ENCODE data around the gene CACNA2D4. TPM values are rescaled to one million over a fixed set of nuclear protein-coding genes. Genes with fewer than 3 reads are reported as not detected.

The CACNA2D4 gene
- total and polyA plus RNA-seq, 2 of the 13 experiments (the other 11 are each of a cell fraction or from before 2014, with no cell fraction given), result 14.2 to 136 TPM

DNA sequence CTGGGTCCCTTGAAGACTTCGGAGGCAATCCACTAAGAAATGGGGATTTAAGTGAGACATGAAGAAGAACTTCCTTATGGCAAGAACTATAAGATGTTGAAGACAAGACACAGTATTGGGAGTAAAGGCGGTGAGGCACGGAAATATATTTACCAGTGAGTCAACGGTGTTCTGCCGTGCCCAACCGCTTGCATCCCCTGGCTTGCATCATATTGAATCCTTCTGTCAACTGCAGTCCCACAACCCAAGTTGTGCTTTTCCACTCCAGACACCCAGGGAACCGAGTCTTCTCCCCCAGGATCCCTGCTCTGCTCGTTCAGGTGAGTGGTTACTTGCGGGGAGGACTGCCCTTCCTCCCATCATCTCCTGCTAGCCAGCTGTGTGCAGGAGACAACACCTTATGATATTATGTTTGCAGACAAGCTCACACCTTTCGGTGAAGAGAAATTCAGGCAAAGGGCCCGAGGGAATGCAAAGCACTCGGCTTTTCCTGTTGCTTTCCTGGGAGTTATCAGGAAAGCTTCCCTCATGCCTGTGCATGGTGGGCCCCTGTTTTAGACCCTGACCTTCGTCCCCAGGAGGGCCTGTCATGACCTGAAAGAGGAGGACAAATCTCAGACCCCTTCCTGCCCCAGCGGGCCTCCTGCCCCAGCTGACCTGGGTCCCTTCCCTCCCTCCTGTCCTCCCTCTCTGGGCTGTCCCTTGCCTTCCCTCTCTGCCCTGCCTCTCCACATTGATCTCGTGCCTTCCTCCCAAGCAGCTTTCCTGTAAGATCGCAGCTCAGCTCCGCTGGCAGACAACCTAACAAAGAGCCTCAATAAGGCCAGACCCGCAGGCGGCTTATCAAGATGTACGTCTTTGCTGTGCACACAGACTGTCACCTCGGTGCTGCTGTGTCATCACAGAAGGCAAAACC lies 102.4 kb downstream of the CACNA2D4 start (continued):
- TF ChIP-seq, protein P1, sequence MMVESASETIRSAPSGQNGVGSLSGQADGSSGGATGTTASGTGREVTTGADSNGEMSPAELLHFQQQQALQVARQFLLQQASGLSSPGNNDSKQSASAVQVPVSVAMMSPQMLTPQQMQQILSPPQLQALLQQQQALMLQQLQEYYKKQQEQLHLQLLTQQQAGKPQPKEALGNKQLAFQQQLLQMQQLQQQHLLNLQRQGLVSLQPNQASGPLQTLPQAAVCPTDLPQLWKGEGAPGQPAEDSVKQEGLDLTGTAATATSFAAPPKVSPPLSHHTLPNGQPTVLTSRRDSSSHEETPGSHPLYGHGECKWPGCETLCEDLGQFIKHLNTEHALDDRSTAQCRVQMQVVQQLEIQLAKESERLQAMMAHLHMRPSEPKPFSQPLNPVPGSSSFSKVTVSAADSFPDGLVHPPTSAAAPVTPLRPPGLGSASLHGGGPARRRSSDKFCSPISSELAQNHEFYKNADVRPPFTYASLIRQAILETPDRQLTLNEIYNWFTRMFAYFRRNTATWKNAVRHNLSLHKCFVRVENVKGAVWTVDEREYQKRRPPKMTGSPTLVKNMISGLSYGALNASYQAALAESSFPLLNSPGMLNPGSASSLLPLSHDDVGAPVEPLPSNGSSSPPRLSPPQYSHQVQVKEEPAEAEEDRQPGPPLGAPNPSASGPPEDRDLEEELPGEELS (CRISPR knock-in tag; IDR thresholded peaks at IDR 0.05), result peak; percentile 59; the same call in 1 of the 2 replicates
- TF ChIP-seq GTF3A (CRISPR knock-in tag; conservative IDR thresholded peaks at IDR 0.05) (no peak), SAP130 (CRISPR knock-in tag; IDR thresholded peaks at IDR 0.05; ENCODE audit: low read depth) (peak; percentile 44; the same call in 1 of the 2 replicates), ZNF263 (CRISPR knock-in tag; IDR thresholded peaks at IDR 0.05) (peak; percentile 82), SALL1 (CRISPR knock-in tag; IDR thresholded peaks at IDR 0.05) (peak; percentile 60), ZNF510 (CRISPR knock-in tag; IDR thresholded peaks at IDR 0.05; ENCODE audit: low read depth) (0 out of 2 replicates have a peak, but pooled peaks have one; percentile 57), ZZZ3 (CRISPR knock-in tag; IDR thresholded peaks at IDR 0.05; ENCODE audit: borderline replicate concordance) (0 out of 2 replicates have a peak, but pooled peaks have one; percentile 38), NR2F6 (IDR thresholded peaks at IDR 0.05) (peak; percentile 83), NR2F6 (CRISPR knock-in tag; IDR thresholded peaks at IDR 0.05) (peak; percentile 75), ZSCAN25 (CRISPR knock-in tag; IDR thresholded peaks at IDR 0.05) (0 out of 2 replicates have a peak, but pooled peaks have one; percentile 31)
- TF ChIP-seq, protein P2, sequence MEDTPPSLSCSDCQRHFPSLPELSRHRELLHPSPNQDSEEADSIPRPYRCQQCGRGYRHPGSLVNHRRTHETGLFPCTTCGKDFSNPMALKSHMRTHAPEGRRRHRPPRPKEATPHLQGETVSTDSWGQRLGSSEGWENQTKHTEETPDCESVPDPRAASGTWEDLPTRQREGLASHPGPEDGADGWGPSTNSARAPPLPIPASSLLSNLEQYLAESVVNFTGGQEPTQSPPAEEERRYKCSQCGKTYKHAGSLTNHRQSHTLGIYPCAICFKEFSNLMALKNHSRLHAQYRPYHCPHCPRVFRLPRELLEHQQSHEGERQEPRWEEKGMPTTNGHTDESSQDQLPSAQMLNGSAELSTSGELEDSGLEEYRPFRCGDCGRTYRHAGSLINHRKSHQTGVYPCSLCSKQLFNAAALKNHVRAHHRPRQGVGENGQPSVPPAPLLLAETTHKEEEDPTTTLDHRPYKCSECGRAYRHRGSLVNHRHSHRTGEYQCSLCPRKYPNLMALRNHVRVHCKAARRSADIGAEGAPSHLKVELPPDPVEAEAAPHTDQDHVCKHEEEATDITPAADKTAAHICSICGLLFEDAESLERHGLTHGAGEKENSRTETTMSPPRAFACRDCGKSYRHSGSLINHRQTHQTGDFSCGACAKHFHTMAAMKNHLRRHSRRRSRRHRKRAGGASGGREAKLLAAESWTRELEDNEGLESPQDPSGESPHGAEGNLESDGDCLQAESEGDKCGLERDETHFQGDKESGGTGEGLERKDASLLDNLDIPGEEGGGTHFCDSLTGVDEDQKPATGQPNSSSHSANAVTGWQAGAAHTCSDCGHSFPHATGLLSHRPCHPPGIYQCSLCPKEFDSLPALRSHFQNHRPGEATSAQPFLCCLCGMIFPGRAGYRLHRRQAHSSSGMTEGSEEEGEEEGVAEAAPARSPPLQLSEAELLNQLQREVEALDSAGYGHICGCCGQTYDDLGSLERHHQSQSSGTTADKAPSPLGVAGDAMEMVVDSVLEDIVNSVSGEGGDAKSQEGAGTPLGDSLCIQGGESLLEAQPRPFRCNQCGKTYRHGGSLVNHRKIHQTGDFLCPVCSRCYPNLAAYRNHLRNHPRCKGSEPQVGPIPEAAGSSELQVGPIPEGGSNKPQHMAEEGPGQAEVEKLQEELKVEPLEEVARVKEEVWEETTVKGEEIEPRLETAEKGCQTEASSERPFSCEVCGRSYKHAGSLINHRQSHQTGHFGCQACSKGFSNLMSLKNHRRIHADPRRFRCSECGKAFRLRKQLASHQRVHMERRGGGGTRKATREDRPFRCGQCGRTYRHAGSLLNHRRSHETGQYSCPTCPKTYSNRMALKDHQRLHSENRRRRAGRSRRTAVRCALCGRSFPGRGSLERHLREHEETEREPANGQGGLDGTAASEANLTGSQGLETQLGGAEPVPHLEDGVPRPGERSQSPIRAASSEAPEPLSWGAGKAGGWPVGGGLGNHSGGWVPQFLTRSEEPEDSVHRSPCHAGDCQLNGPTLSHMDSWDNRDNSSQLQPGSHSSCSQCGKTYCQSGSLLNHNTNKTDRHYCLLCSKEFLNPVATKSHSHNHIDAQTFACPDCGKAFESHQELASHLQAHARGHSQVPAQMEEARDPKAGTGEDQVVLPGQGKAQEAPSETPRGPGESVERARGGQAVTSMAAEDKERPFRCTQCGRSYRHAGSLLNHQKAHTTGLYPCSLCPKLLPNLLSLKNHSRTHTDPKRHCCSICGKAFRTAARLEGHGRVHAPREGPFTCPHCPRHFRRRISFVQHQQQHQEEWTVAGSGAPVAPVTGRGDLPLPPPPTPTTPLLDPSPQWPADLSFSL (CRISPR knock-in tag; IDR thresholded peaks at IDR 0.05), result peak; percentile 24; the same call in 1 of the 2 replicates
- TF ChIP-seq, protein P3, sequence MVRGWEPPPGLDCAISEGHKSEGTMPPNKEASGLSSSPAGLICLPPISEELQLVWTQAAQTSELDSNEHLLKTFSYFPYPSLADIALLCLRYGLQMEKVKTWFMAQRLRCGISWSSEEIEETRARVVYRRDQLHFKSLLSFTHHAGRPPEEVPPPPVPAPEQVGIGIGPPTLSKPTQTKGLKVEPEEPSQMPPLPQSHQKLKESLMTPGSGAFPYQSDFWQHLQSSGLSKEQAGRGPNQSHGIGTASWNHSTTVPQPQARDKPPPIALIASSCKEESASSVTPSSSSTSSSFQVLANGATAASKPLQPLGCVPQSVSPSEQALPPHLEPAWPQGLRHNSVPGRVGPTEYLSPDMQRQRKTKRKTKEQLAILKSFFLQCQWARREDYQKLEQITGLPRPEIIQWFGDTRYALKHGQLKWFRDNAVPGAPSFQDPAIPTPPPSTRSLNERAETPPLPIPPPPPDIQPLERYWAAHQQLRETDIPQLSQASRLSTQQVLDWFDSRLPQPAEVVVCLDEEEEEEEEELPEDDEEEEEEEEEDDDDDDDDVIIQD (CRISPR knock-in tag; IDR thresholded peaks at IDR 0.05; ENCODE audit: low read depth), result no peak
- TF ChIP-seq, protein P4, sequence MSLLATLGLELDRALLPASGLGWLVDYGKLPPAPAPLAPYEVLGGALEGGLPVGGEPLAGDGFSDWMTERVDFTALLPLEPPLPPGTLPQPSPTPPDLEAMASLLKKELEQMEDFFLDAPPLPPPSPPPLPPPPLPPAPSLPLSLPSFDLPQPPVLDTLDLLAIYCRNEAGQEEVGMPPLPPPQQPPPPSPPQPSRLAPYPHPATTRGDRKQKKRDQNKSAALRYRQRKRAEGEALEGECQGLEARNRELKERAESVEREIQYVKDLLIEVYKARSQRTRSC (CRISPR knock-in tag; IDR thresholded peaks at IDR 0.05; ENCODE audit: low read depth), result 0 out of 2 replicates have a peak, but pooled peaks have one; percentile 38
